ENCODE measurements around the gene SRRM4.

GRCh38 chr12:119167902-119168301 is 186.6 kb downstream of the SRRM4 start:
- no peak for TF ChIP-seq CREB5 (CRISPR knock-in tag; IDR thresholded peaks at IDR 0.05; ENCODE audit: low read depth)
- no peak for TF ChIP-seq ZFP30 (CRISPR knock-in tag; IDR thresholded peaks at IDR 0.05)
- no peak for TF ChIP-seq ARNTL (CRISPR knock-in tag; IDR thresholded peaks at IDR 0.05; ENCODE audit: borderline replicate concordance, low read depth)
- no peak for TF ChIP-seq POU6F1 (CRISPR knock-in tag; IDR thresholded peaks at IDR 0.05; ENCODE audit: borderline replicate concordance, low read depth)
- TF ChIP-seq PATZ1 (CRISPR knock-in tag; IDR thresholded peaks at IDR 0.05; ENCODE audit: borderline replicate concordance): no peak
- TF ChIP-seq PPARA (CRISPR knock-in tag; IDR thresholded peaks at IDR 0.05; ENCODE audit: borderline replicate concordance): no peak
- no peak for TF ChIP-seq CSDC2 (CRISPR knock-in tag; IDR thresholded peaks at IDR 0.05)
- TF ChIP-seq ZNF8 (CRISPR knock-in tag; IDR thresholded peaks at IDR 0.05): no peak
- no peak for TF ChIP-seq CSRNP3 (CRISPR knock-in tag; IDR thresholded peaks at IDR 0.05)
- no peak for TF ChIP-seq ZC3H10 (CRISPR knock-in tag; IDR thresholded peaks at IDR 0.05)
- no peak for TF ChIP-seq ZNF565 (CRISPR knock-in tag; conservative IDR thresholded peaks at IDR 0.05; ENCODE audit: low read depth)
- TF ChIP-seq RARB (CRISPR knock-in tag; IDR thresholded peaks at IDR 0.05): no peak

Measured in SK-N-SH treated with all-trans-retinoic acid at 6 μM for 48 hours (cell line).